GM23248 (cell line): ENCODE data around the gene ABHD12. TPM values are rescaled to one million over a fixed set of nuclear protein-coding genes. Genes with fewer than 3 reads are reported as not detected.

Source experiments
- DNase-seq: peaks from one replicate; pipeline ENCODE4 v3.0.0-alpha.2; 2015
- H2AFZ ChIP-seq: fragments of 200-600 bp; sonication (generic); 2 replicates; pipeline ENCODE4 v1.6.1; 2016; ENCODE audit warnings: antibody characterized with exemption
- H3F3A ChIP-seq: fragments of 200-600 bp; sonication (generic); 2 replicates; pipeline ENCODE4 v1.6.1; 2016; ENCODE audit warnings: mild to moderate bottlenecking, antibody characterized with exemption, mixed run types; ENCODE audit not compliant: insufficient read depth
- H3K27ac ChIP-seq: fragments of 200-600 bp; sonication (generic); 2 replicates; pipeline ENCODE4 v1.5.1; 2016; ENCODE audit warnings: mild to moderate bottlenecking
- H3K27me3 ChIP-seq: fragments of 200-600 bp; sonication (generic); replicated peaks from 2 replicates; pipeline ENCODE4 v1.6.1; 2016; ENCODE audit warnings: mild to moderate bottlenecking; ENCODE audit not compliant: insufficient read depth
- H3K36me3 ChIP-seq: fragments of 200-600 bp; sonication (generic); 2 replicates; pipeline ENCODE4 v1.6.1; 2016; ENCODE audit warnings: low read depth, mild to moderate bottlenecking
- H3K4me1 ChIP-seq: fragments of 200-600 bp; sonication (generic); 2 replicates; pipeline ENCODE4 v1.6.1; 2016; ENCODE audit warnings: mild to moderate bottlenecking; ENCODE audit not compliant: insufficient read depth
- H3K4me2 ChIP-seq: fragments of 200-600 bp; sonication (generic); one replicate; pipeline ENCODE4 v1.6.1; 2016; ENCODE audit warnings: mild to moderate bottlenecking; ENCODE audit not compliant: unreplicated experiment
- H3K4me3 ChIP-seq: fragments of 200-600 bp; sonication (generic); 2 replicates; pipeline ENCODE4 v1.5.1; 2016; ENCODE audit warnings: mild to moderate bottlenecking
- H3K79me2 ChIP-seq: fragments of 200-600 bp; sonication (generic); 2 replicates; pipeline ENCODE4 v1.6.1; 2016; ENCODE audit warnings: mild to moderate bottlenecking; ENCODE audit not compliant: insufficient read depth
- H3K9ac ChIP-seq: fragments of 200-600 bp; sonication (generic); 2 replicates; pipeline ENCODE4 v1.6.1; 2016; ENCODE audit warnings: mild to moderate bottlenecking
- H3K9me2 ChIP-seq: fragments of 200-600 bp; sonication (generic); 2 replicates; pipeline ENCODE4 v1.6.1; 2016; ENCODE audit warnings: mixed run types, mild to moderate bottlenecking, moderate library complexity; ENCODE audit not compliant: insufficient read depth
- H3K9me3 ChIP-seq: fragments of 200-600 bp; sonication (generic); one replicate; pipeline ENCODE4 v1.6.1; 2017; ENCODE audit warnings: low read depth
- H4K20me1 ChIP-seq: fragments of 200-600 bp; sonication (generic); 2 replicates; pipeline ENCODE4 v1.6.0; 2016; ENCODE audit not compliant: insufficient read depth
- EZH2 ChIP-seq: fragments of 200-600 bp; sonication (generic); IDR thresholded peaks from 2 replicates; pipeline ENCODE4 v1.6.1; 2018; ENCODE audit warnings: antibody characterized with exemption, mild to moderate bottlenecking; ENCODE audit not compliant: insufficient read depth, poor library complexity, severe bottlenecking
- EZH2phosphoT487 ChIP-seq: fragments of 200-600 bp; sonication (generic); IDR thresholded peaks from 2 replicates; pipeline ENCODE4 v1.6.1; 2018; ENCODE audit warnings: antibody characterized with exemption, moderate library complexity, mild to moderate bottlenecking, low read depth; ENCODE audit not compliant: insufficient read depth
- WGBS, 2 experiments: methylation state at CpG; one replicate each; pipeline ENCODE4 v1.1.6; 2015 to 2017; ENCODE audit warnings: low lambda C conversion rate in 2 of 2, low coverage in 1 of 2; ENCODE audit errors: missing lambda C conversion rate in 2 of 2; 5-methylcytosine and 5-hydroxymethylcytosine counted together
- in situ Hi-C: fragments of 300-500 bp; cut with MboI; formaldehyde crosslinking; loops from 2 replicates; pipeline ENCODE4 v1.15.0; 2020
- polyA plus RNA-seq: library from polyadenylated mRNA; unstranded; fragments of >200 nt; fragmentation: Nextera tagmentation; extraction: Ambion mirVana; gene quantifications from 2 replicates; pipeline ENCODE4 v1.2.1, GENCODE V29; 2016
- total RNA-seq: library from RNA; depleted of rRNA; stranded (reverse); fragments of >200 nt; shearing (Covaris generic); gene quantifications from 2 replicates; pipeline ENCODE4 v1.2.3, GENCODE V29; 2014

The ABHD12 gene
- total and polyA plus RNA-seq, 2 experiments from 2014 or later = 50.6 to 82.1 TPM

- H3K9me3 ChIP-seq = no peaks in the 10 kb centered on the region
- no peak overlapping the region for H3K27ac ChIP-seq
- H4K20me1 ChIP-seq = no peaks in the 10 kb centered on the region
- H3K36me3 ChIP-seq = 0 out of 2 replicates have a peak, but pooled peaks cover 5% of the 10 kb centered on the region
- H3K4me3 ChIP-seq = no peak overlapping the region
- TF ChIP-seq EZH2phosphoT487 = no peak
- no peak for TF ChIP-seq EZH2
- no peak overlapping the region for H3K4me2 ChIP-seq
- in situ Hi-C loops = no loop called here
- no peak for DNase-seq
- no peaks in the 10 kb centered on the region for H3F3A ChIP-seq
- H2AFZ ChIP-seq = no peak overlapping the region
- peaks cover 90% of the 10 kb centered on the region for H3K79me2 ChIP-seq
- H3K9me2 ChIP-seq = no peaks in the 10 kb centered on the region
- 89 to 91% methylated on average over 5 of the region's 5 CpGs for WGBS, 2 experiments
- no peaks in the 10 kb centered on the region for H3K27me3 ChIP-seq
- H3K4me1 ChIP-seq = peaks cover 9% of the 10 kb centered on the region
- no peak overlapping the region for H3K9ac ChIP-seq
These were observed 133.5 kb downstream of the ABHD12 start for GRCh38 chr20:25257130-25257529.

DNA sequence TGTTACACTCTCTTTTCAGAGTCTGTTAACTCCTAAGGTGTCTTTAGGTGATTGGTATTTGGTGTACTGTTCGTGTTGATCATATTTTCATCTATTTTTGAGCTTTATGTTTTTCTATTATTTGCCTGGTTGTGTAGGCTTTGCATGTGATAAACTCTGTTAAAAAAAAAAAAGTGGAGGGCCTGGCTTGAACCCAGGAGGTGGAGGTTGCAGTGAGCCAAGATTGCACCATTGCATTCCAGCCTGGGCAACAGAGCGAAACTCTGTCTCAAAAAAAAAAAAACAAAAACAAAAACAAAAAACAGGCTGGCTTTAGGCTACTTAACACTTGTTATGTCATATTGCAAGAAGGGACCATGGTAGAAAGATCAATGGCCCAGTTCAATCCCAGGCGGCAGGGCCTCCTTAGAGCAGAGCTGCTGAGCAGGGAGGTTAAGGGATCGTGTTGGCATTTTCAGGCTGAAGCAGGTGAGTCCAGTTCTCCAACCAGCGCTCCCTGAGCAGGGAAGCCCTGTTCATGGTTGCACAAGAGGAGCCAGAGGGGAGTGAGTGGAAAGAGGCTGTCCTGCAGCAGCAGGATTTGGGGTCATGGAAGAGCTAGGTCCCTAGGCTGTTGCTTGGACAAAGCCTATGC lies 134.3 kb downstream of the ABHD12 start:
- Histone ChIP-seq H3K27ac (no peak overlapping the region), H2AFZ (no peak overlapping the region), H3K9me3 (no peaks in the 10 kb centered on the region), H3F3A (no peaks in the 10 kb centered on the region), H3K4me1 (peaks cover 9% of the 10 kb centered on the region), H3K9ac (peak overlapping the region; percentile 8; the same call in 1 of the 2 replicates), H3K79me2 (peaks cover 98% of the 10 kb centered on the region), H4K20me1 (no peaks in the 10 kb centered on the region), H3K4me3 (no peak overlapping the region), H3K4me2 (peak overlapping the region; percentile 11), H3K9me2 (no peaks in the 10 kb centered on the region), H3K27me3 (no peaks in the 10 kb centered on the region), H3K36me3 (no peaks in the 10 kb centered on the region)
- TF ChIP-seq EZH2 (no peak), EZH2phosphoT487 (no peak)
- 71 to 74% methylated on average over 5 of the region's 5 CpGs for WGBS, 2 experiments
- DNase-seq = peak; percentile 22
- in situ Hi-C loops = no loop called here

- H3K27ac ChIP-seq = no peak overlapping the region
- 75 to 77% methylated on average over 11 to 12 of the region's 12 CpGs for WGBS, 2 experiments
These were observed 135.5 kb downstream of the ABHD12 start for GRCh38 chr20:25254986-25255680.

GRCh38 chr20:25254571-25254970 lies 136.1 kb downstream of the ABHD12 start:
- Histone ChIP-seq H3K9me3 (no peaks in the 10 kb centered on the region), H4K20me1 (no peaks in the 10 kb centered on the region), H3K9ac (no peak overlapping the region), H3K4me1 (peaks cover 26% of the 10 kb centered on the region), H3K79me2 (peaks cover 100% of the 10 kb centered on the region), H3K4me3 (no peak overlapping the region), H2AFZ (no peak overlapping the region), H3K27me3 (no peaks in the 10 kb centered on the region), H3K9me2 (no peaks in the 10 kb centered on the region), H3K4me2 (no peak overlapping the region), H3K27ac (no peak overlapping the region), H3F3A (no peaks in the 10 kb centered on the region), H3K36me3 (peaks cover 4% of the 10 kb centered on the region; the same call in 1 of the 2 replicates)
- in situ Hi-C loops = no loop called here
- no peak for TF ChIP-seq EZH2phosphoT487
- no peak for TF ChIP-seq EZH2
- DNase-seq = no peak
- 70 to 75% methylated on average over 5 of the region's 5 CpGs for WGBS, 2 experiments

More at GRCh38 chr20:25254986-25255680, 135.5 kb downstream of the ABHD12 start:
- in situ Hi-C loops = no loop called here
- Histone ChIP-seq H3F3A (no peaks in the 10 kb centered on the region), H3K27me3 (no peaks in the 10 kb centered on the region), H3K79me2 (peaks cover 100% of the 10 kb centered on the region), H3K36me3 (peaks cover 4% of the 10 kb centered on the region; the same call in 1 of the 2 replicates), H3K4me3 (no peak overlapping the region), H3K9me2 (no peaks in the 10 kb centered on the region), H2AFZ (no peak overlapping the region), H4K20me1 (no peaks in the 10 kb centered on the region), H3K4me2 (no peak overlapping the region), H3K9ac (peak overlapping the region; percentile 14; the same call in 1 of the 2 replicates), H3K9me3 (no peaks in the 10 kb centered on the region), H3K4me1 (peaks cover 21% of the 10 kb centered on the region)
- DNase-seq = peak; percentile 50
- no peak for TF ChIP-seq EZH2phosphoT487
